HCEC 1CT (cell line): ENCODE data around the gene ASIC1.

Experiments
- DNase-seq: peaks from one replicate; pipeline ENCODE4 v3.0.0-alpha.2; 2017

ASIC1 gene

DNA sequence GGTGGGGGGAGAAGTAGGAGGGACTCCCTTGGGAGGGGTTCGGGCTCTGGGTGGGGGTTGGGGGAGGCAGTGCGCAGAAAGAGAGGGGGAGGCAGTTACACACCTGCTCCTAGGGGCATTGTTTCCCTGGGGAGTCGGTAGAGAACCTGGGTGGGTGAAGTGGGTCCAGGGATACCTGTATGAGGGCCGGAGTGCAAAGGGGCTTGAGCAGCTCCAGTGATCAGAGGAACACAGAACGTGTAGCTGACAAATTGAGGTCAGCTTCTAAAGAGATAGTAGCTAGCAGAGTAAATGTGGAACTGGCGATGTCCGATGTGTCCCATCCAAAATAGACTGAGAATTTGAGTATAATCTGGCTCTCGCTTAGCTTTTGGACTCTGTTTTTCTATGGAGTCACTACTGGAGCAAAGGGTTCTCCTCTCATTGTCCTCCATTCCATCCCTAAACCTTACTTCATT, 28.2 kb downstream of the ASIC1 start:
- no peak for DNase-seq

DNA sequence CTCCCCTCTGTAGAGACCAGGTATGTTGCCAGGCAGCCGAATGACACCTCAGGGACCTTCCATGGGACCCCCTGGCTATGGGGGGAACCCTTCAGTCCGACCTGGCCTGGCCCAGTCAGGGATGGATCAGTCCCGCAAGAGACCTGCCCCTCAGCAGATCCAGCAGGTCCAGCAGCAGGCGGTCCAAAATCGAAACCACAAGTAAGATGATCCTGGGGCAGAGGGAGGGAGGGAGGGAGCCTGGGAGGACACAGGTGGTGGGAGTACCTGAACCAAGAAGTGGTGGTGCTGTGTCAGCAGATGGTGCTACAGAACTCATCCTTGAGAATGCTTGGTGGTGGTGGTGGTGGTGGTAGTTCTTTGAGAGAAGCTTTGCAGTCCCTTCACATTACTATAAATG, 28.8 kb downstream of the ASIC1 start:
- DNase-seq, result no peak

DNA sequence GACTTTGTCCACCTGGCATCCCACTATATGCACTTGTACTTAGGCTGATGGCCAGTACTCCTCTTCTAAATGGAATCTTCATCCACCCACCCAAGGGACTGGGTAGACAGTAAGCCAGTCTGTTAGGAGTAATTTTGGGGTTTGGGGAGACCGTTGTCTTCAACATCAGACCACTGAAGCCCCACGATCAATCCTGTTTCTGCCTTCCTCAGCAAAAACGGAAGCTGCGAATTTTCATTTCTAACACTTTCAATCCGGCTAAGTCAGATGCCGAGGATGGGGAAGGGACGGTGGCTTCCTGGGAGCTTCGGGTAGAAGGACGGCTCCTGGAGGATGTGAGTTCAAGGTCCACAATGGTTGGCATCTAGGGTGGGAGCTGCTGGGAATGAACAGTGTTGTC, 29.8 kb downstream of the ASIC1 start:
- DNase-seq, result no peak

DNA sequence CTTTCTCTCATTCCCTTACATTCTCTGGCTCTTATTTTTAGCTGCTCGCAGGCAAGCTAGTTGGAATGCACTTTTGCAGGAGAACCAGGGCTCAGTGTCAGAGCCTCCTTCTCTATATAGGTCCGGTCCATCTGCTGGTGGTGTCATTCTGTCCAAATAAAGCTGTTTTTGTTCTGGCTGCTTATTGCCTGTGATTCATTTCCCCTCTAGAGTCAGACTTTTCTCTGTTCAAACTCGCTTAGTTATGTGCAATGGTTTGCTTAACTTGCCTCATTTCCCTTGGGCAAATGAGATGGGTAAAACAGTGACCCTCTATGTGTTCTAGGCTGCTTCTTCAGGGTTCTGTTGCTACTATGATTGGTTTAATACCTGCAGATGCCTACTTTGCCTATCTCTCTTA, 30.6 kb downstream of the ASIC1 start:
- peak; percentile 61 for DNase-seq

DNA sequence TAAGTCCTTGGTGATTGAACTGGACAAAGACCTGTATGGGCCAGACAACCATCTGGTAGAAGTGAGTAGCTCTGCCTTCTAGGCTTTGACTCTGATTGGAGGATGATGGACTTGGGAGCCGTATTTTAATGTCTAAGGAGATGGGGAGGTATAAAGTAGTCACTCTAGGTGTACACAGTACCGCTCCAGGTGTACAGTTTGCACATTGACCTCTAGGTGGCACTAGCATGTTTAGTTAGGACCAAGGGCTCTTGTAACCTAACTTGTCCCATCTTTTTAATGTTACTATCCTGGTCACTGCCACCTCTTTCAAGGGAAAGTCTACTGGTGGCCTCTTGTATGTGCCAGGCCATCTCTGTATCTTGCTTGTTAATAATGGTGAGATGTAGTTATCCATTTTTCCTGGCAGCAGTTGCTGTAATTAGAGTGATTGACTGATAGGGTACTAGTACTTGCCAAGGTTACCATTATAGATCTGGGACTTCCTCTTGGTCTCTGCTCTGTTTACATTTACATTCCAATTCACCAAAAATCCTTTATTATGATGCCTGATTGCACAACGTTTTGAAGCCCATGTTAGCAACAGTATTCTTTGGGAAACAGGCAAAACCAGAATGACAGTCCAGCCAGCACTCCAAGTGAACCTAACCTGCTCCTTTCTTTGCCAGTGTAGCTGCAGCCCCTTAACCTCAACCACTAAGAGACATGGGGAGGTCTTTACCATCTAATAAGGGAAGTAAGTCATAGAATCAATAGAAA, 31.4 kb downstream of the ASIC1 start:
- DNase-seq, result peak; percentile 48

DNA sequence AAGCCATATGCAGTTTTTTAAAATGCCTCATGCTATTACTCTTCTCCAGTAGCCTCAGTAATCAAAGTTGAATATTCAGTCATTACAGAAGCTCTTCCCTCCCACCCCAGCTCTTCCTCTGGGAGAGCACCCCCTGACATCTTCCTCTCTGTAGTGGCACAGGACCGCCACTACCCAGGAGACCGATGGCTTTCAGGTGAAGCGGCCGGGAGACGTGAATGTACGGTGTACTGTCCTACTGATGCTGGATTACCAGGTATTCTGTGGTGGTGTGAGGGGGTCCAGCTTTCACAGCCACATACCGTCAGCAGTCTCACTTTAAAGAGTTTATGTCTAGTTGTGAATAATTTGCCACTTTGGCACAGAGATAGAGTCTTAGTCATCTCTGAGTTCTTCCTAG, 32.3 kb downstream of the ASIC1 start:
- DNase-seq, result no peak

DNA sequence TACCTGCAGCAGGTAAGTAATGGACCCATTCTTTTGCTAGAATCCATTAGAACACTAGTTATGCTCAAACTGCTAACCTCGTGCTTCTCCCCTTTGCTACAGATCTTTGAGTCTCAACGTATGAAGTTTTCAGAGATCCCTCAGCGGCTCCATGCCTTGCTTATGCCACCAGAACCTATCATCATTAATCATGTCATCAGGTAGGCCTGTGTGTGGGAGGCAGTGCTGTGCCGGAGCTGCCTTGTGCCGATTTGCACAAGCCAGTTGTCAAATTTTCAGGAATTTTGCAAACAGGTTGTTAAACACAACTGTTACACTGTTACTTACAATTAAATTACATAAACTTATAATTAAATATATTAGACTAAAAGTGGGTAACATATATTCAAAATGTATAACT, 33.0 kb downstream of the ASIC1 start:
- DNase-seq, result no peak

DNA sequence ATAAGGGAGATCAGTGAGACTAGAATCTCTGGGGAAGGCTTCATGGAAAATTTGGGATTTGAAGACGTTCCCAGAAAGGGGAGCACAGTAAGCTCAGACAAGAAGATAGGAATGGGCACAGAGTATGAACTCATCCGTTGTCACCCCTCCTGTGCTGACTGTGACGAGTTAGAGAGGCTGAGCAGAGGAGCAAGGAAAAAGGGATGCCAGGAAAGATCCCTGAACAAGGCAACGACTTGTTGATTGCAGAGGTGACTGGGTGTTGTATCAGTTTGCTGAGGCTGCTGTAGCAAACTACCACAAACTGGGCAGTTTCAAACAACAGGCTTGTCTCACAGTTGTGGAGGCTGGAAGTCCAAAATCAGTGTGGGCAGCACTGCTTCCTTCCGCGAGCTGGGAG, 40.6 kb downstream of the ASIC1 start:
- DNase-seq, result no peak

DNA sequence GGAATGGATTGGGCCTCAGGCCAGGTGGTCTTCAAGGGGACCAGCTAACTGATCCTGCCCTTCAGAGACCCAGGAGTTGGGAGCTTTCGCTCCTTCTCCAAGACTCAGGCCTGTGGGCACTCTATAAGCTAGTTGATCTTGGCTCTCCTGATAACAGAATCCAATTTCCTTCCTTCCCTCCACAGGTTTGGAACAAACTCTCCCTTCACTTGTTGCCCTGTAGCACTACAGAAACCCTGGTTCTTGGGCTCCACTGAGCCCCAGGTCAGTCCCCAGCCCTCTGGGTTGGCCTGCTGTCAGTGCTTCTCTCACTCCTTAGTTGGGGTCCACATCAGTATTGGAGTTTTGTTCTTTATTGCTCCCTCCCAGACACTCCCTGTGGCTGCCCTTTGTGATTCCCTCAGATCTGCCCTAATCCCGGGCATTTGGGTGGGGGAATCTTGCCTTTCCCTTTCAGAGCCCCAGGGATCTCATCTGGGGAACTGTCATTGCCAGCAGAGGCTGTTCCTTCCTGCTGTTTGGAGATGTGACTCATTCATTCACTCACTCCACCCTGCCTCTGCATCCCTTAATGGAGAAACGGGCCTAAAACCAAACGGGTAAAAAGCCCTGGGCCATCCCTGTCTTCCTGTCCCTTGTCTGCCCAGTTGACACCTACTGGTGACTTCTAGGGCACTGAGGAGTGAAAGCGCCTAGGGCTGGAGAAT, 42.1 kb downstream of the ASIC1 start:
- DNase-seq, result peak; percentile 27

DNA sequence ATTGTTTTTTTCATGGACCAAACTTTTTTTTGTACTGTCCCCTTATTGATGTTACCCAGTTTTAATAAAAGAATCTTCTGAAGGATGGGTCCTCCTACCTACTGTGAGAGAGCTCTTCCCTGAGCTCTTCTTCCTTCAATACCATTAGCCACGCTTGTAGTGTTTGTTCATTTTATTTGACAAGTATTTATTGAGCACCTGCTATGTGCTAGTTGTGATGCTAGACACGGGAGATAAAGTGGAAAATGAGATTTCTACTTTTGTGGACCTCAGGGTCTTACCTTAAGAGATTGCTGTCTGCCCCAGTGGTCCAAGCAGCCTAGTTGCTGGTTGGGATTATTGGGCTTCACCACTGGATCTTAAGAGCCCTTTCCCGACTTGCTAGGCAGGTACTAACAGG, 43.2 kb downstream of the ASIC1 start:
- no peak for DNase-seq

DNA sequence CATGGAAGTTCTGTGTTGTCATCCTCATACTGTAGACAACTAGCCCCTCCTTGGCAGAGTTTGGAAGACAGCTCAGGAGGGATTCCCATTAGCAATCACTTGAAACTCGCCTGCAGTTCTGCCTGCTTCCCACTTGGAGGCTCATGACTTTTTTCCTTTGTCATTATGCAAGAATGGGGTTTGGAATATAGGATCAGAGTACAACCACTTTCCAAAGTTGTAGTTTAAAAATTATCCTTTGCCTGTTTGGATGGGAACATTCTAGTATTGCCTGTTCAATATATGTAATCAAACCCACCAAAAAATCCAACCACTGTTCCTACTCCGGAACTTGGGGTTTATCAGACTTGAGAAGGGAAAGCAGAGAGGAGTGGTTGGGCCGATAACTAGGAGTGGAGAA, 44.3 kb downstream of the ASIC1 start:
- DNase-seq, result peak; percentile 49

DNA sequence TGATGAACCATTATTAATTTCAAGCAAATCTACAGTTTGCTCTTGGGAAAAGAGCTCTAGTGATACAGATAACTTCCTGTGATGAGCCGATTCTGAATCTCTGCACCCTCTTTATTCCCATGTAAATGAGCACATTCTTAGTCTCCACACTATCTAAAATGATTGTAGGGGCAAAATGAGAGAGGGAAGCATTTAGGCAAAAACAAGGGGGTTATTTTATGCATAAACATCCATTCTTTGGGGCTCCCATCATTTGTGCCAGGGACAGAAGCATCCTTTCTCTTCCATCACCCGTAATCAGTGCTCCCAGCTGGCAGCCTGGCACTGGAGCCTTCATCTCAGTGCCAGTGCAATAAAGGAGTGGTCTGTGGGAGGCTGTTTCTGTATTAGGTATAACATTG, 44.7 kb downstream of the ASIC1 start:
- no peak for DNase-seq

DNA sequence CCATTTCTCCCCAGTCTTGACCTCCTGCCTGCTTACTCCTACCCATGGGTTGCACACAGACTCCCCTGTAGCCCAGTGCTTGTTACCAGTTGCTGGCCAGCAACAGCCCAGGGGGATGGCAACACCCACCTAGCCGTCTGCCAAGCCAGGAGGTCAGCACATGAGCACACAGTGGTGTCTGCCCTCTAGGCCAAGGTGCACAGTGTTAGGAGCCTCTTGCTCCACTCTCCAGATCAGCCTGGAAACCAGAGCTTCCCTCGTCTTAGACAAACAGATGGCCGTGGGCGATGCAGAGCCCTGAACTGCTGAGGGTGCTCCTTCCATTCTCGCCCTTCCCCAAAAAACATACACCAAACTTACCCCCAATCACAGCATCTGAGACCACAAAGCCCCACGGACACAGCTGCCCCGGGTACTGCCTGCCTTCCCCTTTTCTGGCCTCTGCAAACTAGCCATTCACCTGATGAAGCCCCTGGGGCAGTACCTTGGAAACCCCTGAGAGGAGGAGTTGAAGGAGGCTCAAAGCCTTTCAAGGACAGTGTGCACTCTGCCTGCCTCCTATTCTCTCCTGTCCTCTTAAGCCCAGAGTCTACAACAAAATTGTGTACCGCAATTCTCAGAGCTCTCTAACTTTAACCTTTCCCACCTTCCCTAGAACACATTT, 45.4 kb downstream of the ASIC1 start:
- no peak for DNase-seq

DNA sequence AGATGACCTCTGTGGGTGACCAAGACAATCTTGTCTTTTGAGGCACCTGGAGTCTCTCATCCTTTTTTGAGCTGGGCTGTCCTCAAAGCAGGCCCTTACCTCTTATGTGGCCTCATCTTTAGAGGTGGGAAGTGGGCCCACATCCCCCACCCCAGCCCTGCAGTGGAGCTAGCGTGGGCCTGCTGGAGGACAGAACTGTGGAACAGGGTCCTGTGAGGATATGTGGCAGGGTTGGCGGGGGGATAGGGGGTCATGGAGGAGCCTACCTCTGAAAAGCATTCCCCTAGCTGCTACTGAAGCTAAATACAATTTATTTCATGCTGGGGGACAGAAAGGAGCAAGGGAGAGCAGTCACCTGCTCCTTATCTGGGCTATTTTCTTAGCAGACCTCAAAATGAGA, 46.0 kb downstream of the ASIC1 start:
- DNase-seq, result no peak

DNA sequence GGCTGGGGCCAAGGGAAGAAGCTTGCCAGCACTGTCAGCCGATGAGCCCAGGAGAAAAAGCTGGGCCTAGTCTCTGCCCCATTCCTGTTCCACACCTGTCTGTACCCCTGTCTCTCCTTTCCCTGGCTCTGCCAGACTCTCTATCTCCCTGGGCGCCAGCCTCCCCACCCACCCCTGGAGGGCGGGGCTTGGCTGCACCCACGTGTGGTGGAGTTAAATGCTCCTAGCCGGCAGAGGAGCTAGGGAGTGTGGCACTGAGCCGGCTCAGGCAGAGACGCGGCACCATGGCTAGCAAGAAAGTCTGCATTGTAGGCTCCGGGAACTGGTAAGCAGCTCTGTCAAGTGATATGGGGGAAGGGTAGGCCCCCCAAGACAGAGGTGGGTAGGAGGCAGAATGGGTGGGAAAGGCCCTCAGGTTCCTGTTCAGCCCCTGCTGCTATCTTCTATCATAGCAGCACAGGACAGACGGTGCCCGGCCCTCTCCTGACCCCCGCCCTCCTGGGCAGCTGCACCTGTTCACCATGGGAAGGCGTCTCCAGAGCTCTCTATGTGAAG, 46.4 kb downstream of the ASIC1 start, which contains the start of gene GPD1:
Gene GPD1, plus strand, starts transcription at position 242 of the 555 bp plus-strand sequence. Its CDS starts 43 bp downstream, at position 285.
- DNase-seq, result no peak

DNA sequence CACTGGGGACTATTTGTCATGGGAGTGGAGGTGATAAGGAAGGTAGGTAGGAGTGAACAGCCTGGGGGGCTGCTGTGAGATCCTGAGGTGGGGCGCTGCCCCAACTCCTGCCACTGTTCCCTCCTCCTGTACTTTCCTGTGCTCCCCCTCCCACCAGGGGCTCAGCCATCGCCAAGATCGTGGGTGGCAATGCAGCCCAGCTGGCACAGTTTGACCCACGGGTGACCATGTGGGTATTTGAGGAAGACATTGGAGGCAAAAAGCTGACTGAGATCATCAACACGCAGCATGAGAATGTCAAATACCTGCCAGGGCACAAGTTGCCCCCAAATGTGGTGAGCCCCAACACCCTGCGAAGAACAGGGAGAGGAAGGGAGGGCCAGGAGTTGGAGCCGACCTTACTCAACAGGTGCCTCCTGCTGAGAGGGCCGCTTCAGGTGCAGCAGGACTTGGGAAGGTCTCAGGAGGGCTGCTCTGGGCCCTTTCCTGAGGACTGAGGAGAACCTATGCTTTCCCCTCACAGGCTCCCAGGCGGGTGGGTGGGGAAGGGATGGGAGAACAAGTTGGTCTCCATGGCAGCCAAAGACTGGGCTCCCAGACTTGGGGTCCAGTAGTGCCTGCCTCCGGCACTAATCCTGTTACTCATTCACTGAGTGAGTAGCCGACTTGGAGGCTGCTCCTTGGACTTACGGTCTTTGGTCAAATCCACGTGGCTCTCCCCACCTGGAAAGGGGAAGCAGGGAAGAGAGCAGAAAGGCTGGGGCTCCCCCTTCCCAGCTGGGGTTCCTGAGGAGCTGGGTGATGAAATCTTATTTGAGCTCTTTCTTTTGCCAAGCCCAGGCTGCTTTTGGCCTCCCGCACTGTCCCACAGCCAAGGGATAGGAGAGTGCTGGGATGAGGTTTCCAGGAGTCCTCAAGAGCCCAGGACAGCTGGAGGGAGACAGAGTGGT, 47.3 kb downstream of the ASIC1 start:
- no peak for DNase-seq

DNA sequence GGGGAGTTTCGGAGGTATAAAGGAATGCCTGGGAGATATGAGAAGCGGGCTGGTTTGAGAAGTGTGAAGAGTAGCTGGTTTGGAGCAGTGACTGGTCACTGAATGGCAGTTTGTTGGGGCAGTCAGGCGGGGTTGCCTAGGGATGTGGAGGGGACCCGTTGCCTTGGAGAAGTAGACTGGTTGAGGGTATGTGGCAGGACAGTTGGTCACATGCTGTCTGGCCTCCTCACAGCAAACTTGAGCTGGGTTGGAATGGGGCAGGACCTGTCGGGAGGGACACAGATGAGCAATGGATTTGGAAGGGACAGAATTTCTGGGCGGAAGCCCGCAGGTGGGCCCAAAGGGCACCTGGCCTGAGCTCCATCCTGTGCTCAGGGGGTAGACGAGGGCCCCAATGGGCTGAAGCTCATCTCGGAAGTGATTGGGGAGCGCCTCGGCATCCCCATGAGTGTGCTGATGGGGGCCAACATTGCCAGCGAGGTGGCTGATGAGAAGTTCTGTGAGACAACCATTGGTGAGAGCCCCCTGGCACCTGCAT, 48.6 kb downstream of the ASIC1 start:
- no peak for DNase-seq

DNA sequence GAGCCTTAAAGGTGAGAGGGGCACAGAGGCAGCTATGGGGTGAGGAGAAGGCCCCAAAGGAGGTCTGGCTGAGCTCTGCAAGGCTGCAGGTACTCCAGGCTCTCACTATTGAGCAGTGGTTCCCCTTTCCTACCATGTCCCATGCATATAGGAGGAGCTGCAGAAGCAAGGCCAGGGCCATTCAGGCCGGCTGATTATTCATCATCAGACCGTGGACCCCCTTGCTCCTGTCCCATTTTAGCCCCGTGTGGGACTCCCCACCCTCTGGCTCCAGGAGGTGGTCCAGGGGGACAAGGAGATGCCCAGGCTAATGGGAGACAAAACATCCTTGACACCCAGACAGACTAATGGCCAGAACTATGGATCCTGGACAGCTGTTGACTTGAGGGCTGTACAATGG, 49.5 kb downstream of the ASIC1 start:
- DNase-seq, result no peak

DNA sequence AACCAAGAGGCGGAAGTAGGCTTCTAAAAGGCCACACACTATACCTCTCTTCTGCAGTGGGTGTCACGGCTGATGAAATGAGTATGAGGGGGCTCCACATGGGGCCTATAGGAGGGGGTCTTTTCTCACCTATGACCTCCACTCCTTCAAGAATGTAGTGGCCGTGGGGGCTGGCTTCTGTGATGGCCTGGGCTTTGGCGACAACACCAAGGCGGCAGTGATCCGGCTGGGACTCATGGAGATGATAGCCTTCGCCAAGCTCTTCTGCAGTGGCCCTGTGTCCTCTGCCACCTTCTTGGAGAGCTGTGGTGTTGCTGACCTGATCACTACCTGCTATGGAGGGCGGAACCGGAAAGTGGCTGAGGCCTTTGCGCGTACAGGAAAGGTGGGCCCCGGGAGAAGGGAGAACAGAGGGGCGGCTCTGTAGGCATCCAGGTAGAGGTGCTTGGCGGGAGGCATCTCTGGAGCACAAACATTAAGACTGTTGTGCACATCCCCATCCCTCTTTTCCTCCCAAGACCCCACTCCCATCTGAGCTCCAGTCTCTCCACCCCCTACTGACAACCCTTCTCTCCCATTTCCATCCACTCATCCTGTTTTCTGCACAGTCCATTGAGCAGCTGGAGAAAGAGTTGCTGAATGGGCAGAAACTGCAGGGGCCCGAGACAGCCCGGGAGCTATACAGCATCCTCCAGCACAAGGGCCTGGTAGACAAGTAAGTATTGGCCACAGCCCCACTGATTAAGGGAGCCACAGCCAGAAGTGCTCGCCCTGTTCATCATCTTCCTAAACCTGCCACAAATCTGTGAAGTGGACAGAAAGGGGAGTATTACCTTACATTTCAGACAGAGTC, 50.2 kb downstream of the ASIC1 start:
- no peak for DNase-seq

DNA sequence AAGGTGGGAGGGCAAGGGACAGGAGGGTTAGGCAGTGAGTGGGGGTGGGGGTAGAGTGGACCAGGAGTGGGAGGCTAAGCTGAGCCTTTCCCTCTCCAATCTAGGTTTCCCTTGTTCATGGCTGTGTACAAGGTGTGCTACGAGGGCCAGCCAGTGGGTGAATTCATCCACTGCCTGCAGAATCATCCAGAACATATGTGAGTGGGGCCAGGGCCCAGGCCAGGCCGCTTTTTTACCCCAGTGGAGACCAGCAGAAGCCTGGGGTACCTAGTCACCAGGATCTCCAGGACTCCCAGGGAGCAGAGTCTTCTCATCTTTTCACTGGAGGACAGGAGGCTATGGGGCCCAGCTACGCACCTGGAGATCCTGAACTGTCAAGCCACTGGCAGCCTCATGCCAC, 51.9 kb downstream of the ASIC1 start:
- DNase-seq, result no peak

DNA sequence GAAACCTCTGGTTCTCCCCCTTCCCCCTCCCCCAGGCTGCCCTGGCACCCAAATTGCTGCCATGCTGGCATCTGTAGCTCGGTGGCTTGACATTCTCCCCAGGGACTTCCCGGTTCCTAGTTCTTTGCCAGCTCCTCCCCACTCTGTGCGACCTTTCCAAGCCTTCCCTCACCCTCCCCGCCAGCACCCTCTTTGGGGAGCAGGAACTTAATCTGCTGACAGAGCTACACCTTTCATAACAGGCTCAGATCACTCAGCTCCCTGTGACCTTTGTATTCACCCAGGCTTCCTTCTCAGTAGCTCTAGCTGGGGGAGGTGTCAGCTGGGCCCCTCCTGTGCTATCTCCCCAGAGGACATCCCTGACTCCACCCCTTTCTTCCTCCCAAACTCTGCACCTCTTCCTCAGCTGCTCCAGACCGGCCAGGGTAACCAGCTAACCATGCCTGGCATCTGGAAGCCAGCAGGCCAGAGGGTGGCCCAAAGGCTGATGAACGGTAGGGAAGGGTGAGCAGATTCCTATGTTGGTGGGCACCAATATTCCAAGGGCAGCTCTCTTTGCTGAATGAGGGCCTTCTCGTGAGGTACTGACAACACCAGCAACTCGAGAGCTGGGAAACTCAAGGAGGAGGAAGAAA, 52.8 kb downstream of the ASIC1 start:
- no peak for DNase-seq
